GM12801 (cell line): Measurements from ENCODE around the gene TMEM151A.

Experiments
- TF ChIP-seq, protein P1 (sequence below): IDR thresholded peaks from one replicate; pipeline ENCODE4 v1.5.1; 2011; ENCODE audit warnings: control low read depth; ENCODE audit not compliant: insufficient read length; ENCODE audit errors: extremely low read depth

TMEM151A gene

DNA sequence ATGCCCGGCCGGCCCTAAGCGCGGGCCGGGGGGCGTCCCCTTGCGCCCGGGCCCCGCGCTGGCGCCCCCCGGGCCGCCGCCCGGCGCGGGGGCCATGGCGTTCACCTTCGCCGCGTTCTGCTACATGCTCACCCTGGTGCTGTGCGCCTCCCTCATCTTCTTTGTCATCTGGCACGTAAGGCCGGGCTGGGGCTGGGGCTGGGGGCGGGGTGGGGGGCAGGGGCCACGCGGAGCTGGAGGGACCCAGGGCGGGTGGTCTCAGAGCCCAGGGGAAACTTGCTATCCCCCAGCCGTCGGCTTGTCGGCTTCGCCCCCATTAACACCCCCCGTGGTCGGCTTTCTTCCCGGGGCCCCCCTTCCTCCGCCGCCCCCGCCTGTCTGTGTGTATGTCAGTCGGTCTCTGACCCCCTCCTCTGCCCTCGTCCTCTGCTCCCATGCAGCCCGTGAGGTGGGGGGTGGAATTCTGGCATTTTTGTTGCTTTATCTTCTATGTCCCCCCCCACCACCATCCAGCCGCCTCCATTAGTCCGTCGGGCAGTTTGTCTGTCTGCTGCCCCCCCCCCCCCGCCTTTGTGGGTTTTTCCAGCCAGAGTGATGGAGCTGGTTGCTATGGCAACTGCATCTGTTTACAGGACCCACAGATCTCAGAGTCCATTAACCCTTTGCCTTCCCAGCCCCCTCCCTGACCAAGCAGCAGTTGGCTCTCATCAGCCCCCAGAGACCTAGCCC lies 13.2 kb upstream of the TMEM151A start:
- TF ChIP-seq, protein P1, sequence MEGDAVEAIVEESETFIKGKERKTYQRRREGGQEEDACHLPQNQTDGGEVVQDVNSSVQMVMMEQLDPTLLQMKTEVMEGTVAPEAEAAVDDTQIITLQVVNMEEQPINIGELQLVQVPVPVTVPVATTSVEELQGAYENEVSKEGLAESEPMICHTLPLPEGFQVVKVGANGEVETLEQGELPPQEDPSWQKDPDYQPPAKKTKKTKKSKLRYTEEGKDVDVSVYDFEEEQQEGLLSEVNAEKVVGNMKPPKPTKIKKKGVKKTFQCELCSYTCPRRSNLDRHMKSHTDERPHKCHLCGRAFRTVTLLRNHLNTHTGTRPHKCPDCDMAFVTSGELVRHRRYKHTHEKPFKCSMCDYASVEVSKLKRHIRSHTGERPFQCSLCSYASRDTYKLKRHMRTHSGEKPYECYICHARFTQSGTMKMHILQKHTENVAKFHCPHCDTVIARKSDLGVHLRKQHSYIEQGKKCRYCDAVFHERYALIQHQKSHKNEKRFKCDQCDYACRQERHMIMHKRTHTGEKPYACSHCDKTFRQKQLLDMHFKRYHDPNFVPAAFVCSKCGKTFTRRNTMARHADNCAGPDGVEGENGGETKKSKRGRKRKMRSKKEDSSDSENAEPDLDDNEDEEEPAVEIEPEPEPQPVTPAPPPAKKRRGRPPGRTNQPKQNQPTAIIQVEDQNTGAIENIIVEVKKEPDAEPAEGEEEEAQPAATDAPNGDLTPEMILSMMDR: no peak

DNA sequence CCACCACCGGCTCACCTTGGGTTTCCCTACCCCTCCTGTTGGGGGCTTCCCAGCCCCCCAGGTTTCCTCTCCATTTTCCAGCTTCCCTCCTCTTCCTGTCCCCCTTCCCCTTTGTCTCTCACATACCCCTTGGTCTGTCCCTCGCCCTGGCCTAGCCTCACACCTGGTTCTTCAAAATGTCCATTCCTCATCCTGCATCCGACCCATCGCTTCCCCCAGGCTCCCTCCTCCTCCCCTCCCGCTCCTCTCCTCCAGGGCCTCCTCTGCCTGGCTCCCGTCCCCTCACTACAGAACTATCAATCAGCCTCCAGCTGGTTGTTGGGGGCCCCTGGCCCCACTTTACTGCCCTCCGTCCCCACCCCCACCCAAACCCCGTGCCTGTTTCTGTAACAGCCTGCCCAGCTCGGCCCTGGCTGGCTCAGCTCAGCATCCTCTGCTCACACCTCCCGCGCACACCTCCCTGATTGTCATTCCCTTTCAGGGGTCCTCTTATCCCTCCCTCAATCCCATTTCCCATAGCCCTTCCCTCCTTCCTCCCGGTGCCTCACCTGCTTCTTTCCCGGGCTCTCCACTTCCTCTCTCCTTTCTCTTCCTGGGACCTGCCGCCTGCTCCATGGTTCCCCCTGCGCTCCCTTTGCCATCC lies 12.5 kb upstream of the TMEM151A start:
- TF ChIP-seq, protein P1: no peak

DNA sequence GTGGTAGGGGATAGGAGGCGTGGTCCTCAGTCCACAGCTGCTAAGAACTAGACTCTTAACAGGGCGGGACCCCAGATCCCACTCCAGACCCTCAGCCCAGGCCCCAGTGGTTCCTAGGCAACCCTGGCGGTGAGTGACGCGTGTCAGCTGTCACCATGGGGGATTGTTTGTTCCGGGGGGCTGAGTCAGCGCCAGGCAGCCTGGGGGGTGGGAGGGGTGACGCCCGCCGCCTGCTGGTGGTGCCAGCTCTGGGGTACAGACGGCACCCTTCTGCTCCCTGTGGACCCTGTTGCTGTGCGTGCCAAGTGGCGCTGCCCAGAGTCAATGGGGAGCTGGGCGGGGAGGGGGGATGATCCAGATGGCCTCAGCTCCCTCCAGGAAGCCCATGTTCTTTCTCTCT lies 11.3 kb upstream of the TMEM151A start:
- TF ChIP-seq, protein P1: no peak

- TF ChIP-seq, protein P1: no peak
These were observed 10.7 kb upstream of the TMEM151A start for GRCh38 chr11:66281001-66281400.

- TF ChIP-seq, protein P1: no peak
These were observed 9.8 kb upstream of the TMEM151A start for GRCh38 chr11:66281776-66282467.

- TF ChIP-seq, protein P1: no peak
These were observed 8.9 kb upstream of the TMEM151A start for GRCh38 chr11:66282468-66283455.
